Measurements from ENCODE around the gene ASTN2.

- TF ChIP-seq CTCF (IDR thresholded peaks at IDR 0.05) (no peak), POLR2A (IDR thresholded peaks at IDR 0.05) (no peak), POLR2AphosphoS5 (IDR thresholded peaks at IDR 0.05) (no peak)
These were observed 501.3 kb downstream of the ASTN2 start for GRCh38 chr9:116913536-116913935.
